ENCODE data around the gene ZNF511. TPM values are rescaled to one million over a fixed set of nuclear protein-coding genes. Genes with fewer than 3 reads are reported as not detected.

The ZNF511 gene
- total RNA-seq, 2 experiments from 2014 or later, result 68.8 to 95.0 TPM

GRCh38 chr10:133325440-133326222 is 16.9 kb downstream of the ZNF511 start:
- no peaks in the 10 kb centered on the region for H4K20me1 ChIP-seq (ENCODE audit: insufficient read depth, low read length)
- H3K4me3 ChIP-seq (ENCODE audit: low read depth, low read length, poor library complexity, severe bottlenecking), result no peak overlapping the region
- ChIA-PET POLR2A (no interaction called here), CTCF (ENCODE audit: unreplicated experiment) (no interaction called here)
- no peak overlapping the region for H2AFZ ChIP-seq (ENCODE audit: low read length)
- H3K36me3 ChIP-seq (ENCODE audit: insufficient read depth, low read length), result no peaks in the 10 kb centered on the region
- H3K9me2 ChIP-seq (ENCODE audit: insufficient read depth, low read length), result no peaks in the 10 kb centered on the region
- no peaks in the 10 kb centered on the region for H3K9me3 ChIP-seq (ENCODE audit: low read length)
- H3K4me1 ChIP-seq (ENCODE audit: insufficient read depth, low read length, poor library complexity, severe bottlenecking), result peaks cover 9% of the 10 kb centered on the region
- no peak for TF ChIP-seq EZH2phosphoT487 (IDR thresholded peaks at IDR 0.05; ENCODE audit: borderline replicate concordance, low read depth, low read length)
- no peaks in the 10 kb centered on the region for H3K79me2 ChIP-seq (ENCODE audit: insufficient read depth, low read depth, low read length)
- no peak overlapping the region for H3K27ac ChIP-seq (ENCODE audit: low read depth, low read length, poor library complexity, severe bottlenecking)
- peak overlapping the region; percentile 55; the same call in 1 of the 2 replicates for H3K4me2 ChIP-seq (ENCODE audit: low read length)
- BruUV-seq (replicated peaks), result no TSS peak
- intact Hi-C loops (cut with micrococcal nuclease; ENCODE audit: unreplicated experiment), result loop anchor here (2.0 kb wide), 1 partner anchor 17 kb away; the partner anchor contains the start of genes TUBGCP2 and ZNF511
- DNase-seq (ENCODE audit: low spot score), result no peak

GRCh38 chr10:133326223-133326551 is 17.5 kb downstream of the ZNF511 start:
- H3K4me2 ChIP-seq (ENCODE audit: low read length), result no peak overlapping the region

More at GRCh38 chr10:133326223-133326551, 17.5 kb downstream of the ZNF511 start:
- intact Hi-C loops (cut with micrococcal nuclease; ENCODE audit: unreplicated experiment), result no loop called here
- Histone ChIP-seq H3K9me3 (ENCODE audit: low read length) (no peaks in the 10 kb centered on the region), H3K4me1 (ENCODE audit: insufficient read depth, low read length, poor library complexity, severe bottlenecking) (peaks cover 9% of the 10 kb centered on the region), H3K9me2 (ENCODE audit: insufficient read depth, low read length) (no peaks in the 10 kb centered on the region), H4K20me1 (ENCODE audit: insufficient read depth, low read length) (no peaks in the 10 kb centered on the region), H2AFZ (ENCODE audit: low read length) (no peak overlapping the region), H3K4me3 (ENCODE audit: low read depth, low read length, poor library complexity, severe bottlenecking) (no peak overlapping the region), H3K36me3 (ENCODE audit: insufficient read depth, low read length) (no peaks in the 10 kb centered on the region), H3K27ac (ENCODE audit: low read depth, low read length, poor library complexity, severe bottlenecking) (no peak overlapping the region), H3K79me2 (ENCODE audit: insufficient read depth, low read depth, low read length) (no peaks in the 10 kb centered on the region)
- no peak for TF ChIP-seq EZH2phosphoT487 (IDR thresholded peaks at IDR 0.05; ENCODE audit: borderline replicate concordance, low read depth, low read length)
- no peak for TF ChIP-seq CTCF (conservative IDR thresholded peaks at IDR 0.05; ENCODE audit: low read length)
- CTCF ChIA-PET (ENCODE audit: unreplicated experiment), result no interaction called here
- POLR2A ChIA-PET, result no interaction called here
- no TSS peak for BruUV-seq (replicated peaks)
- DNase-seq (ENCODE audit: low spot score), result no peak

All from OCI-LY7 (cell line).